GM12873 (cell line): Measurements from ENCODE around the gene LSM4.

ENCODE experiments used
- TF ChIP-seq, protein P1 (sequence below): IDR thresholded peaks from 2 replicates; pipeline ENCODE4 v1.5.1; 2012; ENCODE audit warnings: low read depth, mild to moderate bottlenecking, moderate library complexity, low read length, control low read depth; ENCODE audit not compliant: insufficient read depth; ENCODE audit errors: missing control alignments

Gene LSM4

DNA sequence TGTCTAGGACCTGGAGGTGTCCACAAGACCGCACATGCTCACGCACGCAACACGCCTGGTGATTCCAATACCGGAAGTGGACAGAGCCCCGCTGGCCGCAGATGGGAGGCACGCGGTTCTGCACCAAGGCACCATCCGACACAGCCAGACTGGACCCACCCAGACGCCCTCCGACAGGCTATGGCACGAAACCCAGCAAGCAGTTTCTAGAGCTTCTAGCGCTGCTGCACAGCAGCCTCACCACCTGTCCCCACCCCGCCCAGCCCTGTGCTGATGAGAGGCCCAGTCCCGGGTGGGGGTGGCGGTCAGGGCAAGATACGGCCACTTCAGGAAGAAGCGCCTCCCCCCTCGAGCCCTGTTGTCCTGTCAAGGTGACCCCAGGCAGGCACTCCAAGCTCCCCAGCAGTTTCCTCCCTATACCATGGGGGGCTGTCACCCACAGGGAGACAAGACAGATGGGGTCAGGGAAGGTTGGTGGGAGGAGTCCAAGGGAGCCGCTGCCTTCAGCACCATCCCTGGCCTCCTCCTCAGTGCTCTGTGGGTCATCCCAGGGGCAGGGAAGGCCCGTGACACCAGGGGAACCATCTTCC, 11.3 kb downstream of the LSM4 start:
- TF ChIP-seq, protein P1, sequence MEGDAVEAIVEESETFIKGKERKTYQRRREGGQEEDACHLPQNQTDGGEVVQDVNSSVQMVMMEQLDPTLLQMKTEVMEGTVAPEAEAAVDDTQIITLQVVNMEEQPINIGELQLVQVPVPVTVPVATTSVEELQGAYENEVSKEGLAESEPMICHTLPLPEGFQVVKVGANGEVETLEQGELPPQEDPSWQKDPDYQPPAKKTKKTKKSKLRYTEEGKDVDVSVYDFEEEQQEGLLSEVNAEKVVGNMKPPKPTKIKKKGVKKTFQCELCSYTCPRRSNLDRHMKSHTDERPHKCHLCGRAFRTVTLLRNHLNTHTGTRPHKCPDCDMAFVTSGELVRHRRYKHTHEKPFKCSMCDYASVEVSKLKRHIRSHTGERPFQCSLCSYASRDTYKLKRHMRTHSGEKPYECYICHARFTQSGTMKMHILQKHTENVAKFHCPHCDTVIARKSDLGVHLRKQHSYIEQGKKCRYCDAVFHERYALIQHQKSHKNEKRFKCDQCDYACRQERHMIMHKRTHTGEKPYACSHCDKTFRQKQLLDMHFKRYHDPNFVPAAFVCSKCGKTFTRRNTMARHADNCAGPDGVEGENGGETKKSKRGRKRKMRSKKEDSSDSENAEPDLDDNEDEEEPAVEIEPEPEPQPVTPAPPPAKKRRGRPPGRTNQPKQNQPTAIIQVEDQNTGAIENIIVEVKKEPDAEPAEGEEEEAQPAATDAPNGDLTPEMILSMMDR, result no peak

- TF ChIP-seq, protein P1, result no peak
Observed at GRCh38 chr19:18310966-18311365, 11.9 kb downstream of the LSM4 start.

- TF ChIP-seq, protein P1, result no peak
Observed at GRCh38 chr19:18310118-18310909, 12.6 kb downstream of the LSM4 start.

DNA sequence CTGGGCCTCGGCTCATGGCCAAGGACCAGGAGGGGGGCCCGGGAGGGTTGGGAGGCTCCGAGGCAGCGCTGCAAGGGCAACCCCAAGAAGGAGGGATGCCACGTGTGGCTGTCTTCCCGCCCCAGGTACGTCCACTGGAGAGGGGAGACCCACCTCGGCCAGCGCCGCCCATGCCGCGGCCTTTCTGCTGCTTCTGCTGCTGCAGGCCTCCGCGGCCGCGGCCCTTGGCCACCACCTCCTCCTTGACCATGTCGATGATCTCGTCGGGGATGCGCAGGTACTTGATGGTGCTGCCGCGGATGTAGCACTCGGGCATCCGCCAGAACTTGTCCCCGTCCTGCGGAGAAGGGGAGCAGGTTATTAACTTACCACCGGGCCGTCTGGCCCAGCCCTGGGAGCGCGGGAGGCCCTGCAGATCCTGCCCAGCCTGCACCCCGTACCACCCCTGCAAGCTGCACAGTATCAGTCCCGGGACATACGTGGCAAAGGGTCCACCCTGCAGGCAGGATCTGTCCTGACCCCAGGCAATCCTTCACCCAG, 13.3 kb downstream of the LSM4 start:
- TF ChIP-seq, protein P1, result no peak

DNA sequence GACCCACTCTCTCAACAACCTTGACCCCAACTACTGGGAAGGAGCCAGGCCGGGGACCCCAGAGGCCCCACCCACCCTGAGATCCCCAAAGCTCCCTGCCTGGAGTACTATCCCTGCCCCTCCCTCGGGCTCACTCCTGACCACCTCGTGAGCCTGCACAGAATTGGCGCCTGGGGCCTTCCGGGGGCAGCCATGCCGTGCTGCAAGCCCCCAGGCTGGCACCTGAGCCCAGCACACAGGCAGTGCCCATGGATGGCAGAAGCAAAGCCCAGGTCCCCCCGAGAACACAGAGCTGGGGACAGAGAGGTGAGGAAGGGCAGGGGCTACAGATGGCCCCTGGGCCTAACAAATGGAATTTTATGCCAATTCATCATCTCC, 13.9 kb downstream of the LSM4 start:
- TF ChIP-seq, protein P1, result no peak

- TF ChIP-seq, protein P1, result no peak
Observed at GRCh38 chr19:18308051-18308947, 14.6 kb downstream of the LSM4 start.
